Measurements from ENCODE around the gene CISTR. TPM values are rescaled to one million over a fixed set of nuclear protein-coding genes. Genes with fewer than 3 reads are reported as not detected.
"Not testable (repeated sequence)": the region's sequence is repeated elsewhere in the genome, so short reads cannot be mapped to it uniquely, and the experiment has no call there.

CISTR gene
- total RNA-seq, 4 donors from 2014 or later, result not detected

GRCh38 chr12:53781228-53781801 lies 29.5 kb upstream of the CISTR start:
- DNase-seq, result no peak
- H3K4me3 ChIP-seq, result no peak overlapping the region
- H3K9me3 ChIP-seq, result no peaks in the 10 kb centered on the region
- no peak overlapping the region for H3K27ac ChIP-seq
- no peaks in the 10 kb centered on the region for H3K36me3 ChIP-seq
- H3K4me1 ChIP-seq, result peaks cover 0 to 5% of the 10 kb centered on the region in 2 donors
- intact Hi-C loops (cut with DNase I; ENCODE audit: low total_unique reads), result no loop called here
- no peak for TF ChIP-seq POLR2A (IDR thresholded peaks at IDR 0.05)
- no peak for TF ChIP-seq CTCF (IDR thresholded peaks at IDR 0.05)
- H3K27me3 ChIP-seq, result no peaks in the 10 kb centered on the region

- Histone ChIP-seq H3K27ac (no peak overlapping the region), H3K4me1 (peaks cover 0 to 7% of the 10 kb centered on the region in 2 donors), H3K27me3 (no peaks in the 10 kb centered on the region), H3K9me3 (no peaks in the 10 kb centered on the region), H3K36me3 (no peaks in the 10 kb centered on the region), H3K4me3 (no peak overlapping the region)
- intact Hi-C loops (cut with DNase I; ENCODE audit: low total_unique reads), result no loop called here
- TF ChIP-seq POLR2A (IDR thresholded peaks at IDR 0.05), result no peak
- TF ChIP-seq CTCF (IDR thresholded peaks at IDR 0.05), result no peak
- DNase-seq, result no peak
These were observed 28.5 kb upstream of the CISTR start for GRCh38 chr12:53780323-53780722.

- intact Hi-C loops (cut with DNase I; ENCODE audit: low total_unique reads); H3K4me1 ChIP-seq; DNase-seq; H3K36me3 ChIP-seq; H3K27me3 ChIP-seq; H3K9me3 ChIP-seq; H3K4me3 ChIP-seq; H3K27ac ChIP-seq: not testable (repeated sequence)
These were observed 27.9 kb upstream of the CISTR start for GRCh38 chr12:53779679-53780078.

GRCh38 chr12:53777936-53778644 lies 26.3 kb upstream of the CISTR start:
- H3K27me3 ChIP-seq, result no peaks in the 10 kb centered on the region
- no peak for DNase-seq
- H3K4me3 ChIP-seq, result no peak overlapping the region
- TF ChIP-seq CTCF (IDR thresholded peaks at IDR 0.05) (no peak), POLR2A (IDR thresholded peaks at IDR 0.05) (no peak)
- H3K4me1 ChIP-seq, result peaks cover 0 to 7% of the 10 kb centered on the region in 2 donors
- intact Hi-C loops (cut with DNase I; ENCODE audit: low total_unique reads), result no loop called here
- H3K27ac ChIP-seq, result no peak overlapping the region
- no peaks in the 10 kb centered on the region for H3K9me3 ChIP-seq
- H3K36me3 ChIP-seq, result no peaks in the 10 kb centered on the region

- Histone ChIP-seq H3K9me3 (no peaks in the 10 kb centered on the region), H3K27me3 (no peaks in the 10 kb centered on the region), H3K4me1 (peaks cover 0 to 7% of the 10 kb centered on the region in 2 donors), H3K4me3 (no peak overlapping the region), H3K27ac (peak overlapping the region in 1 of 2 donors; percentile 89), H3K36me3 (no peaks in the 10 kb centered on the region)
- DNase-seq, result no peak
- intact Hi-C loops (cut with DNase I; ENCODE audit: low total_unique reads), result no loop called here
- TF ChIP-seq CTCF (IDR thresholded peaks at IDR 0.05) (no peak), POLR2A (IDR thresholded peaks at IDR 0.05) (no peak)
These were observed 25.6 kb upstream of the CISTR start for GRCh38 chr12:53777412-53777811.
